Nucleus accumbens (tissue), 56 donors: Measurements from ENCODE around the gene PSAP.
A peak's percentile ranks its signal among the peaks of the same experiment; 100 is the strongest.

Experiments used
- DNase-seq, 56 donors: peaks; one replicate each; lab custom pipeline; 2025; lab: John Stamatoyannopoulos, UW

Gene PSAP

GRCh38 chr10:71772832-71773220 is 78.2 kb downstream of the PSAP start:
- DNase-seq, result no peak

DNA sequence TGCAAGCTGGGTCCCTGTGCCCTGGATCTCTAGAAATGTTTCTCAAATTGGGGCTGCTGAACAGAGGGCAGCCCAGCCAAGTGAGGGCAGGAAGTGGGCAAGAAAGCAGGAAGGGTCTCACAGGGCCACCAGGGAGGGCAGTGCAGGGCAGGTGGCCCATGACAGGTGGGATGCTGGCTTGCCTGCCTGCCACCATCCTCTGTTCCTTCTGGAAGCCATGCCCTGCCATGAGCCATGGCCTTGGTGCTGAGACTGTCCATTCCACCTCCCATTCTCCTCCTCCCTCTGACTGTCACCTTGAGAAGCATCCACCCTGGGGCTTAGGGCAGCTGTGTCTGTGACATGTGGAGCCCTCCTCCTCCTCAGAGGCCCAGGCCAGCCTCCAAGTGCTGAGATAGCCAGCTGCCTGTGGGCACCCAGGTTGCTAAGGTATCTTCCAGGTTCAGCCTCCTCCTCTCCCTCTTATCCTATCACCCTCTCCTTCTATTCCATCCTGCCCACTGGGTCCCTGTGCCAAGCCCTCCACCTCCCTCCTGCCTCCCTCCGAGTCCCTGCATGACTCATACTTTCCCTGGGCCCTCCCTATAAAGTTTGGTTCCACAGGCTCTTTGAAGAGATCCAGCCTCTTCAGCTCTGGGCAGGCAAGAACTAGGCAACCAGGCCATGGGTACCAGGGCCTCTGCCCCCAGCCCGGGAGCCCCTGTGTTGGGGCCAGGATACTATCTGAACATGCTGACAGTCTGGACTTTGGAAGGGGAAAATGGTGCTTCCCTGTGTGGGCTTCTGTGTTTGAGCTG is 79.0 kb downstream of the PSAP start:
- DNase-seq, result peak in 3 of 56 donors; percentile 18 to 43 (median 36)

DNA sequence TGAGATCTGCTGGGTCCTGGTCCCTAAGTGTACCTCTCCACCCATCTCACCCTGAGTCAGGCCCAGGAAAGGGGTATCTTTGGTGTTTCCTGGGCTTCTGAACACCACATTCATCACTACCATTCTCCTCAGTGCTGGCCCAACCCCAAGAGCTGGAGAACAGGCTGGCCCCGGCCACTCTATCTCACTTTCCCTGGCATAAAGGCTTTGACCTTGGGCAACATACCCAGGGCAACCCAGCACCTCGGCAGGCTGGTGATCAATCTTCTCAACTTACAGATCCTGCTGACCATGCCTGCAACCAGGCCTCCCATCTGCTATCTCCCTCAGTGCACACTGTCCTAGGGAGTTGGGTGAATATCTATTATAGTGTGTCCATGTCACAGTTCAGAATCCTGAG is 79.8 kb downstream of the PSAP start:
- no peak for DNase-seq

GRCh38 chr10:71770789-71771188 is 80.3 kb downstream of the PSAP start:
- DNase-seq, result peak in 1 of 56 donors; percentile 28

DNA sequence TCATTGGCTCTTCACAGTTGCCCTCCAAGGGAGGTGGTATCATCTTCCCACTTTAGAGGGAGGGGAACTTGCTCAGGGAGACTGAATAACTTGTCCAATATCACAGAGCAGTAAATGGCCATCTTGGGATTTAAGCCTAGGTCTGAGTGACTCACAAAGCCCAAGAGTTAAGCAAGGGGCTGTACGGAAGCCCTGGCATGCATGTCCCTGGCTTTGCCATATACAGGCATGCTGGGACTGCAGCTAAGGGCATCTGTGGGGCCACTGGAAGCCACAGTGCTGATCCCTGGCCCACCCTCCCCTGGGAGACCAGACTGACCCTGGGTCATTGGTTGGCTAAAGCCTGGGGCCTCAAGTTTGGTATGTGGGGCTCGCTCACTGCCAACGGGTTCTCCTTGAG is 80.8 kb downstream of the PSAP start:
- no peak for DNase-seq

GRCh38 chr10:71769279-71769823 is 81.7 kb downstream of the PSAP start:
- no peak for DNase-seq

GRCh38 chr10:71767420-71768035 is 83.5 kb downstream of the PSAP start:
- DNase-seq, result no peak

GRCh38 chr10:71766717-71767419 is 84.2 kb downstream of the PSAP start:
- DNase-seq, result no peak
